Heart left ventricle (tissue), 16 donors: ENCODE measurements around the gene OR5M10. TPM values are rescaled to one million over a fixed set of nuclear protein-coding genes. Genes with fewer than 3 reads are reported as not detected.

Source experiments
- ATAC-seq, 4 donors: fragments of 200-7000 bp; cut with Tn5 transposase; one replicate each; pipeline ENCODE4 v1.9.1; 2020 to 2022; ENCODE audit warnings: moderate library complexity in 4 of 4, mild to moderate bottlenecking in 3 of 4, moderate number of reproducible peaks in 1 of 4
- DNase-seq, 5 donors: peaks; one replicate each; pipeline ENCODE4 v3.0.0-alpha.2; 2020
- H3K27ac ChIP-seq, 12 donors: fragments of 200-600 bp; sonication (generic) in 4 of 12; one replicate each; pipeline versions ENCODE4 v1.5.0 to v1.8.0; 2016 to 2022; ENCODE audit warnings: mild to moderate bottlenecking in 2 of 12
- H3K27me3 ChIP-seq, 9 donors: fragments of 200-600 bp; sonication (generic) in 2 of 9; one replicate each; pipeline versions ENCODE4 v1.5.1 to v1.8.0; 2016 to 2022; ENCODE audit warnings: mild to moderate bottlenecking in 3 of 9
- H3K36me3 ChIP-seq, 9 donors: fragments of 200-600 bp; sonication (generic) in 2 of 9; one replicate each; pipeline versions ENCODE4 v1.5.0 to v1.8.0; 2018 to 2022; ENCODE audit warnings: mild to moderate bottlenecking in 2 of 9
- H3K4me1 ChIP-seq, 12 donors: fragments of 200-600 bp; sonication (generic) in 4 of 12; one replicate each; pipeline versions ENCODE4 v1.5.0 to v1.8.0; 2016 to 2022; ENCODE audit warnings: mild to moderate bottlenecking in 3 of 12
- H3K4me3 ChIP-seq, 12 donors: fragments of 200-600 bp; sonication (generic) in 4 of 12; one replicate each; pipeline versions ENCODE4 v1.5.0 to v1.8.0; 2017 to 2022; ENCODE audit warnings: mild to moderate bottlenecking in 9 of 12, moderate library complexity in 4 of 12
- H3K9me3 ChIP-seq, 12 donors: fragments of 200-600 bp; sonication (generic) in 4 of 12; one replicate each; pipeline versions ENCODE4 v1.5.0 to v1.8.0; 2016 to 2022; ENCODE audit warnings: mild to moderate bottlenecking in 1 of 12
- POLR2A ChIP-seq, 2 donors: fragments of 450-650 bp; IDR thresholded peaks; one replicate each; pipeline ENCODE4 v1.6.1; 2017; ENCODE audit warnings: antibody characterized with exemption in 2 of 2, mild to moderate bottlenecking in 2 of 2, moderate library complexity in 2 of 2
- WGBS, 4 donors: extraction: QIAGEN DNeasy Blood & Tissue Kit in 2 of 4; methylation state at CpG; one replicate each; pipeline versions ENCODE4 v1.1.5 to v1.1.7; 2013 to 2018; 5-methylcytosine and 5-hydroxymethylcytosine counted together
- intact Hi-C, 10 donors: fragments of 100-400 bp; cut with DNase I; formaldehyde crosslinking; loops; one replicate each; pipeline versions ENCODE4 v1.11.1 to v1.14.2; 2022
- polyA plus RNA-seq, 2 donors: library from polyadenylated mRNA; stranded (reverse); fragments of 200-250 nt; gene quantifications; one replicate each; pipeline ENCODE4 v1.2.3, GENCODE V29; 2013
- total RNA-seq, 9 donors: library from RNA; depleted of rRNA in 2 of 9; stranded (reverse); fragments of >200 nt in 2 of 9; fragmentation: NEBNext Ultra II Directional in 3 of 9; extraction: Animal tissue kit (Norgen Biotek cat#: 25700) in 3 of 9; gene quantifications; one replicate each; pipeline versions ENCODE4 v1.1.0 to v1.2.4, GENCODE V29; 2016 to 2023
- TF ChIP-seq, protein P1 (sequence below), 12 donors: fragments of 200-600 bp; sonication (generic) in 4 of 12; IDR thresholded peaks; one replicate each; pipeline versions ENCODE4 v1.5.0 to v1.8.0; 2018 to 2022; ENCODE audit warnings: antibody characterized with exemption in 12 of 12, mild to moderate bottlenecking in 5 of 12
- donor health status: ischemic (EF 13 %, LVEDD 7.1; RV severe dilation, severe dysfunction).
- donor health status: healthy with polysubstance abuse.
- donor health status: DM: no; HTN: yes; CAD: no.
- donor health status: DM: no; HTN: no; CAD: no.
- donor health status: ischemic (EF 25% LVEDD 6.9; RV normal size, moderate dysfunction).
- donor health status: ischemic (EF 25% LVEDD 5.7; RV mildly dilated, moderate dysfunction).
- donor health status: healthy.
- donor health status: DM: yes; HTN: yes; CAD: no.
- donor health status: ischemic (EF 35%, LVEDD 5.7; RV mildly dilated, moderate dysfunction).
- donor health status: nonischemic (EF 11% LVEDD 7.7; RV severe dilation, severe dysfunction).
- donor health status: DM: yes; HTN: yes; CAD: no.
- donor health status: PGD.
- donor health status: ischemic (EF 29% LVEDD 5.4; RV normal size, mild dysfunction).
- donor health status: nonischemic (EF 23%, LVEDD 6.1; RV moderate dilation, normal function).

OR5M10 gene
- total and polyA plus RNA-seq, 11 donors = not detected

DNA sequence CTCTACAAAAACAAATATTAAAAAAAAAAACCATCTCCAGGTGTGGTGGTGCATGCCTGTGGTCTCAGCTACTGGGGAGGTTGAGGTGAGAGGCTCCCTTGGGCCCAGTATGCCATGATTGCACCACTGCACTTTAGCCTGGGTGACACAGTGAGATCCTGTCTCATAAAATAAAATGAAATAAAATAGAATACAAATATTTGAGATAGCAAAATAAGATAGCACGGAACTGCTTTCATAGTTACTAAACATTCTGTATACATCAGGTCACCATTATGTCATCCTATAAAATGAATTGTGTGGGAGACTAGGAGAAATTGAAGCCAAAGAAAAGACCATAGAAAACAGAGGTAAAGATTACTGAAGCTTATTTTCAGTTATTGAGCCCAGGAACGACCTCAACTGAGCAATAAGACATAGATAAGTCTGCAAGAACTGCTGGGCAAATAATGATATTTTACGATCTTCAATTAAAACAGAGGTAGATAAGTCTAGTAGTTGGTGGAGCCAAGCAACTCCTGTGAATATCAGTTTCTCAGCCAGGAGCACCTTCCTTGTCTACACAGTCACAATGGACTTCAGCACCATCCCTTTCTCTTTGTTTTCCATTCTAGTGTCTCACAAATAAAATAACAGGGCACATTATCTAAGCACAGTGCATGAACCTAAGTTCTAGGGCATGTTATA lies 44.3 kb downstream of the OR5M10 start:
- H3K36me3 ChIP-seq = no peaks in the 10 kb centered on the region
- DNase-seq (no peak), ATAC-seq (no peak)
- no peak for TF ChIP-seq POLR2A (IDR thresholded peaks at IDR 0.05)
- TF ChIP-seq, protein P1, sequence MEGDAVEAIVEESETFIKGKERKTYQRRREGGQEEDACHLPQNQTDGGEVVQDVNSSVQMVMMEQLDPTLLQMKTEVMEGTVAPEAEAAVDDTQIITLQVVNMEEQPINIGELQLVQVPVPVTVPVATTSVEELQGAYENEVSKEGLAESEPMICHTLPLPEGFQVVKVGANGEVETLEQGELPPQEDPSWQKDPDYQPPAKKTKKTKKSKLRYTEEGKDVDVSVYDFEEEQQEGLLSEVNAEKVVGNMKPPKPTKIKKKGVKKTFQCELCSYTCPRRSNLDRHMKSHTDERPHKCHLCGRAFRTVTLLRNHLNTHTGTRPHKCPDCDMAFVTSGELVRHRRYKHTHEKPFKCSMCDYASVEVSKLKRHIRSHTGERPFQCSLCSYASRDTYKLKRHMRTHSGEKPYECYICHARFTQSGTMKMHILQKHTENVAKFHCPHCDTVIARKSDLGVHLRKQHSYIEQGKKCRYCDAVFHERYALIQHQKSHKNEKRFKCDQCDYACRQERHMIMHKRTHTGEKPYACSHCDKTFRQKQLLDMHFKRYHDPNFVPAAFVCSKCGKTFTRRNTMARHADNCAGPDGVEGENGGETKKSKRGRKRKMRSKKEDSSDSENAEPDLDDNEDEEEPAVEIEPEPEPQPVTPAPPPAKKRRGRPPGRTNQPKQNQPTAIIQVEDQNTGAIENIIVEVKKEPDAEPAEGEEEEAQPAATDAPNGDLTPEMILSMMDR (IDR thresholded peaks at IDR 0.05) = no peak
- intact Hi-C loops = no loop called here
- peaks cover 0 to 6% (median 0%) of the 10 kb centered on the region in 12 donors for H3K9me3 ChIP-seq
- no peak overlapping the region for H3K27ac ChIP-seq
- H3K27me3 ChIP-seq = no peaks in the 10 kb centered on the region
- 63 to 78% (median 69%) methylated on average over 3 of the region's 3 CpGs for WGBS, 4 donors
- no peak overlapping the region for H3K4me3 ChIP-seq
- H3K4me1 ChIP-seq = no peaks in the 10 kb centered on the region

DNA sequence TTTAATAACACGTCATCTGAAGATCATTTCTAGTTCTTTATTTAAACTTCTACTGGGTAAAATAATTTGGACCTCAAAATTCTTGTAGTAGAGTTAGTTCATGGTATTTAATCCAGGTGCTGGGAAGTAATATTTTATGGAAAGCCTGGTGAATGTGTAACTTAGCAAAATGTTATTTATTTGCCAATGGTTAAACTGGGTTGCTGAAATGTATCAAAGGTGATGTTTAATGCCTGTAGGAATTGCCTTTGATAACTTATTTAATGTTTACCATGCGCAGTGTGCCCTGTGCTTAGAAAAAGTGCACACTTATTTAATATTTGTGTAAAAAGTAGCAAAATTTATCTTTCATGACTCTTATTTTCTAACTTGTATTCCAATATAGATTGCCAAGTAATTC lies 45.7 kb downstream of the OR5M10 start:
- whole genome bisulfite sequencing, 4 donors = 67 to 78% (median 75%) methylated on average over 2 of the region's 2 CpGs
- no peak for TF ChIP-seq POLR2A (IDR thresholded peaks at IDR 0.05)
- TF ChIP-seq, protein P1 (IDR thresholded peaks at IDR 0.05) = no peak
- intact Hi-C loops = no loop called here
- DNase-seq (no peak), ATAC-seq (no peak)
- Histone ChIP-seq H3K27ac (no peak overlapping the region), H3K9me3 (peaks cover 0 to 6% (median 0%) of the 10 kb centered on the region in 12 donors), H3K4me3 (no peak overlapping the region), H3K36me3 (no peaks in the 10 kb centered on the region), H3K4me1 (no peaks in the 10 kb centered on the region), H3K27me3 (no peaks in the 10 kb centered on the region)

Other genes with a start within 250 kb of the OR5M10 start
- not detected for gene OR8K1, start 231.7 kb downstream of the OR5M10 start, total RNA-seq
- gene OR8K1, start 231.7 kb downstream of the OR5M10 start, polyA plus RNA-seq = not detected
- not detected for gene OR8J1, start 223.4 kb downstream of the OR5M10 start, total RNA-seq
- not detected for gene OR8J1, start 223.4 kb downstream of the OR5M10 start, polyA plus RNA-seq
- gene OR8U1, start 202.1 kb downstream of the OR5M10 start, total RNA-seq = not detected
- not detected for gene OR8U1, start 202.1 kb downstream of the OR5M10 start, polyA plus RNA-seq
- gene OR5AL1, start 165.0 kb downstream of the OR5M10 start, total RNA-seq = not detected
- not detected for gene OR5AL1, start 165.0 kb downstream of the OR5M10 start, polyA plus RNA-seq
- gene OR5M3, start 104.4 kb downstream of the OR5M10 start, total RNA-seq = not detected
- gene OR5M3, start 104.4 kb downstream of the OR5M10 start, polyA plus RNA-seq = not detected
- gene OR5M8, start 86.4 kb downstream of the OR5M10 start, total RNA-seq = not detected
- gene OR5M8, start 86.4 kb downstream of the OR5M10 start, polyA plus RNA-seq = not detected
- not detected for gene OR5M11, start 34.5 kb downstream of the OR5M10 start, total RNA-seq
- gene OR5M11, start 34.5 kb downstream of the OR5M10 start, polyA plus RNA-seq = not detected
- gene OR5M1, start 37.2 kb upstream of the OR5M10 start, total RNA-seq = not detected
- not detected for gene OR5M1, start 37.2 kb upstream of the OR5M10 start, polyA plus RNA-seq
- not detected for gene OR5AP2, start 64.7 kb upstream of the OR5M10 start, total RNA-seq
- not detected for gene OR5AP2, start 64.7 kb upstream of the OR5M10 start, polyA plus RNA-seq
- gene OR5AR1, start 86.0 kb upstream of the OR5M10 start, total RNA-seq = not detected
- gene OR5AR1, start 86.0 kb upstream of the OR5M10 start, polyA plus RNA-seq = not detected
- not detected for gene OR9G1, start 121.4 kb upstream of the OR5M10 start, total RNA-seq
- not detected for gene OR9G1, start 121.4 kb upstream of the OR5M10 start, polyA plus RNA-seq
- gene OR9G4, start 171.0 kb upstream of the OR5M10 start, total RNA-seq = not detected
- gene OR9G4, start 171.0 kb upstream of the OR5M10 start, polyA plus RNA-seq = not detected